ENCODE results near the gene SLC19A1. TPM values are rescaled to one million over a fixed set of nuclear protein-coding genes. Genes with fewer than 3 reads are reported as not detected.

Gene SLC19A1
- total and polyA plus RNA-seq, 2 donors from 2014 or later: 5.1 to 7.2 TPM

DNA sequence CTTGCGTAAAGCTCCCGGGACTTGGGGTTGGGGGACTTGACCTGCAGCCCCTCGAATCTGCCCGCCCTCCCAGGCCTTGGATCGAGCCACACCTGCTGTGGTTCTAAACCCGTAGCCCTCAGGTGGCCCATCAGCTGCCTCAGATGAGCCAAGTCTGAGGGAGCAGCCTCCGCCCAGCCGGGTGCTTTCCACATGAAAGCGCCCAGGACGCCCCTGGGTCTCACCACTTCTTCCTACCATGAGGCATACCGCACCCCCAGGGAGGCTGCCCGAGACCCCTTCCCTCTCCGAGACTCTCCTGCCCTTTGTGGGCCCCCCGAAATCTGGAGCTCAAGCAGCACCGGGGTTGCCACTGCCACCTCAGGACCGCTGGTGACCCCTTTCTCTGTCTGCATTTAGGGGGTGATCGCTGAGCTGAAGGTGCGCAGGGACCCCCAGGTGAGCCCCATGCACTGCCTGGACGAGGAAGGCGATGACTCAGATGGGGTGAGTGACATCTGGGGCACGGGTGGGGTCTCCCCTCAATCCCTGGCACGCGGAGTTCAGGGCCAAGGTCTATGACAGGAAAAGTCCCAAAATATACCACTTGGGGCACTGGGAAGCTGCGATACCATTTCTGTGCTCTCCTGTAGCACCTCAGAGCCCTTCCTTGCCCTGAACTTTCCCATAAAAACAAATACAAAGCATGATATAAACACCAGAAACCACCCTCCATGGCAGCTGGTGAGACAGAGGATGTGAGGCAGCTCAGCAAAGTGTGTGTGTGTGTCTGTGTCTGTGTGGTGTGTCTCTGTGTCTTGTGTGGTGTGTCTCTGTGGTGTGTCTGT, 68.5 kb downstream of the SLC19A1 start:
- DNase-seq (no peak), FAIRE-seq (no peak)
- Histone ChIP-seq H3K27ac (ENCODE audit: low read depth in 2 of 2, low read length in 2 of 2) (no peak overlapping the region), H3K36me3 (ENCODE audit: control insufficient read depth in 2 of 3, insufficient read depth in 3 of 3, low read length in 3 of 3) (peaks cover 5 to 23% (median 10%) of the 10 kb centered on the region in 3 donors), H3K9ac (ENCODE audit: low read length in 3 of 3) (no peak overlapping the region), H3K4me3 (ENCODE audit: low read length in 3 of 3) (peak overlapping the region in 1 of 3 donors; percentile 18), H3K27me3 (ENCODE audit: control insufficient read depth, insufficient read depth, low read length) (peaks cover 2% of the 10 kb centered on the region), H3K4me1 (ENCODE audit: control insufficient read depth in 2 of 3, insufficient read depth in 2 of 3, low read depth in 1 of 3, low read length in 3 of 3) (peaks cover 0 to 35% (median 23%) of the 10 kb centered on the region in 3 donors), H3K9me3 (ENCODE audit: control insufficient read depth in 2 of 3, insufficient read depth in 1 of 3, low read length in 3 of 3) (peaks cover 0 to 2% (median 0%) of the 10 kb centered on the region in 3 donors)
- intact Hi-C loops (cut with DNase I): no loop called here
- TF ChIP-seq, protein P1, sequence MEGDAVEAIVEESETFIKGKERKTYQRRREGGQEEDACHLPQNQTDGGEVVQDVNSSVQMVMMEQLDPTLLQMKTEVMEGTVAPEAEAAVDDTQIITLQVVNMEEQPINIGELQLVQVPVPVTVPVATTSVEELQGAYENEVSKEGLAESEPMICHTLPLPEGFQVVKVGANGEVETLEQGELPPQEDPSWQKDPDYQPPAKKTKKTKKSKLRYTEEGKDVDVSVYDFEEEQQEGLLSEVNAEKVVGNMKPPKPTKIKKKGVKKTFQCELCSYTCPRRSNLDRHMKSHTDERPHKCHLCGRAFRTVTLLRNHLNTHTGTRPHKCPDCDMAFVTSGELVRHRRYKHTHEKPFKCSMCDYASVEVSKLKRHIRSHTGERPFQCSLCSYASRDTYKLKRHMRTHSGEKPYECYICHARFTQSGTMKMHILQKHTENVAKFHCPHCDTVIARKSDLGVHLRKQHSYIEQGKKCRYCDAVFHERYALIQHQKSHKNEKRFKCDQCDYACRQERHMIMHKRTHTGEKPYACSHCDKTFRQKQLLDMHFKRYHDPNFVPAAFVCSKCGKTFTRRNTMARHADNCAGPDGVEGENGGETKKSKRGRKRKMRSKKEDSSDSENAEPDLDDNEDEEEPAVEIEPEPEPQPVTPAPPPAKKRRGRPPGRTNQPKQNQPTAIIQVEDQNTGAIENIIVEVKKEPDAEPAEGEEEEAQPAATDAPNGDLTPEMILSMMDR (IDR thresholded peaks at IDR 0.05; ENCODE audit: borderline replicate concordance, extremely low read depth, insufficient read depth): no peak

GRCh38 chr21:45472445-45473365, 69.5 kb downstream of the SLC19A1 start:
- H3K4me3 ChIP-seq (ENCODE audit: low read length in 3 of 3): no peak overlapping the region
- TF ChIP-seq, protein P1 (IDR thresholded peaks at IDR 0.05; ENCODE audit: borderline replicate concordance, extremely low read depth, insufficient read depth): no peak
- peaks cover 0 to 2% (median 0%) of the 10 kb centered on the region in 3 donors for H3K9me3 ChIP-seq (ENCODE audit: control insufficient read depth in 2 of 3, insufficient read depth in 1 of 3, low read length in 3 of 3)
- peaks cover 5 to 16% (median 9%) of the 10 kb centered on the region in 3 donors for H3K36me3 ChIP-seq (ENCODE audit: control insufficient read depth in 2 of 3, insufficient read depth in 3 of 3, low read length in 3 of 3)
- intact Hi-C loops (cut with DNase I): no loop called here
- peaks cover 0 to 33% (median 23%) of the 10 kb centered on the region in 3 donors for H3K4me1 ChIP-seq (ENCODE audit: control insufficient read depth in 2 of 3, insufficient read depth in 2 of 3, low read depth in 1 of 3, low read length in 3 of 3)
- H3K27ac ChIP-seq (ENCODE audit: low read depth in 2 of 2, low read length in 2 of 2): no peak overlapping the region
- DNase-seq: peak in 1 of 5 donors; percentile 72
- H3K27me3 ChIP-seq (ENCODE audit: control insufficient read depth, insufficient read depth, low read length): peaks cover 2% of the 10 kb centered on the region
- FAIRE-seq: no peak
- H3K9ac ChIP-seq (ENCODE audit: low read length in 3 of 3): no peak overlapping the region

- Histone ChIP-seq H3K27me3 (ENCODE audit: control insufficient read depth, insufficient read depth, low read length) (peaks cover 2% of the 10 kb centered on the region), H3K27ac (ENCODE audit: low read depth in 2 of 2, low read length in 2 of 2) (peak overlapping the region; percentile 70 to 76), H3K36me3 (ENCODE audit: control insufficient read depth in 2 of 3, insufficient read depth in 3 of 3, low read length in 3 of 3) (peaks cover 4 to 16% (median 9%) of the 10 kb centered on the region in 3 donors), H3K4me3 (ENCODE audit: low read length in 3 of 3) (no peak overlapping the region), H3K9me3 (ENCODE audit: control insufficient read depth in 2 of 3, insufficient read depth in 1 of 3, low read length in 3 of 3) (peaks cover 0 to 2% (median 0%) of the 10 kb centered on the region in 3 donors), H3K9ac (ENCODE audit: low read length in 3 of 3) (peak overlapping the region in 1 of 3 donors; percentile 48), H3K4me1 (ENCODE audit: control insufficient read depth in 2 of 3, insufficient read depth in 2 of 3, low read depth in 1 of 3, low read length in 3 of 3) (peaks cover 0 to 37% (median 23%) of the 10 kb centered on the region in 3 donors)
- peak; percentile 54 to 82 (median 70) for DNase-seq
- FAIRE-seq: no peak
- TF ChIP-seq, protein P1 (IDR thresholded peaks at IDR 0.05; ENCODE audit: borderline replicate concordance, extremely low read depth, insufficient read depth): no peak
- intact Hi-C loops (cut with DNase I): no loop called here
These were observed 70.6 kb downstream of the SLC19A1 start for GRCh38 chr21:45471525-45472221.

Data from kidney (tissue), 14 donors.